OCI-LY3 (cell line): ENCODE results near the gene ZNF592.

ENCODE experiments used
- H2AFZ ChIP-seq: fragments of 200-600, 300-600 bp; shearing (Covaris generic); 2 replicates; pipeline ENCODE4 v1.6.0; 2014; ENCODE audit warnings: antibody characterized with exemption, low read depth, low read length
- H3K27ac ChIP-seq: fragments of 200-600, 300-600 bp; sonication (generic); 2 replicates; pipeline ENCODE4 v1.5.1; 2014; ENCODE audit warnings: mild to moderate bottlenecking, low read length, moderate library complexity, mixed read lengths
- H3K27me3 ChIP-seq: fragments of 200-600, 300-600 bp; sonication (generic); 2 replicates; pipeline ENCODE4 v1.6.1; 2014; ENCODE audit warnings: low read depth, low read length, mixed read lengths
- H3K36me3 ChIP-seq: fragments of 200-600, 300-600 bp; sonication (generic); replicated peaks from 2 replicates; pipeline ENCODE3; 2014; ENCODE audit warnings: low read depth, low read length, mixed read lengths
- H3K4me1 ChIP-seq: fragments of 300-600, 200-600 bp; sonication (generic); 2 replicates; pipeline ENCODE4 v1.6.1; 2014; ENCODE audit warnings: low read length, mixed read lengths
- H3K4me2 ChIP-seq: fragments of 200-600, 300-600 bp; sonication (generic); 2 replicates; pipeline ENCODE4 v1.6.1; 2014; ENCODE audit warnings: low read length, mixed read lengths
- H3K4me3 ChIP-seq: fragments of 300-600, 200-600 bp; sonication (generic); 2 replicates; pipeline ENCODE4 v1.5.1; 2014; ENCODE audit warnings: antibody characterized with exemption, mild to moderate bottlenecking, low read length, moderate library complexity
- H3K79me2 ChIP-seq: fragments of 300-600, 200-600 bp; shearing (Covaris generic); 2 replicates; pipeline ENCODE4 v1.6.1; 2014; ENCODE audit warnings: mild to moderate bottlenecking, low read length, mixed read lengths
- H3K9ac ChIP-seq: fragments of 300-600, 200-600 bp; shearing (Covaris generic); 2 replicates; pipeline ENCODE4 v1.6.0; 2014; ENCODE audit warnings: mild to moderate bottlenecking, low read length, moderate library complexity
- H3K9me3 ChIP-seq: fragments of 200-600, 300-600 bp; shearing (Covaris generic); 2 replicates; pipeline ENCODE4 v1.6.1; 2014; ENCODE audit warnings: low read length, mixed read lengths; ENCODE audit not compliant: insufficient read depth
- H4K20me1 ChIP-seq: fragments of 200-600, 300-600 bp; sonication (generic); 2 replicates; pipeline ENCODE4 v1.6.1; 2016; ENCODE audit warnings: low read length, mixed read lengths; ENCODE audit not compliant: insufficient read depth
- EZH2phosphoT487 ChIP-seq: fragments of 200-600 bp; shearing (Covaris generic); IDR thresholded peaks from 2 replicates; pipeline ENCODE4 v1.6.1; 2018; ENCODE audit warnings: antibody characterized with exemption, mixed run types, low read depth
- TF ChIP-seq, protein P1 (sequence below): fragments of 200-600, 300-600 bp; sonication (generic); IDR thresholded peaks from 2 replicates; pipeline ENCODE4 v1.5.1; 2014; ENCODE audit warnings: antibody characterized with exemption, low read length, low read depth

Gene ZNF592

DNA sequence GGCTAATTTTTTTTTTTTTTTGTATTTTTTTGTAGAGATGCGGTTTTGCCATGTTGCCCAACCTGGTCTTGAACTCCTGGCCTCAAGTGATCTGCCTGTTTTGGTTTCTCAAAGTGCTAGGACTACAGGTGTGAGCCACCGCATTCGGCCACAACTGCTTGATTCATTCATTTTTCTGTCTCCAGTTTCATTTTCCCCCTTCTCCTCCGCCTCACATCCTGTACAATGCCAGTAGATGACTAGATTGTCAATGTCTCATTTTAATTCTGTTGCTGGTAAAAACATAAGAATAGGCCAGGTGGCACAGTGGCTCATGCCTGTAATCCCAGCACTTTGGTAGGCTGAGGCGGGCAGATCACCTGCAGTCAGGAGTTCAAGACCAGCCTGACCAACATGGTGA is 12.0 kb upstream of the ZNF592 start:
- H4K20me1 ChIP-seq: no peaks in the 10 kb centered on the region
- H2AFZ ChIP-seq: no peak overlapping the region
- peaks cover 47% of the 10 kb centered on the region for H3K4me1 ChIP-seq
- H3K9me3 ChIP-seq: peaks cover 5% of the 10 kb centered on the region; the same call in 1 of the 2 replicates
- H3K27ac ChIP-seq: peak overlapping the region; percentile 93
- H3K27me3 ChIP-seq: no peaks in the 10 kb centered on the region
- H3K9ac ChIP-seq: peak overlapping the region; percentile 81
- H3K79me2 ChIP-seq: no peaks in the 10 kb centered on the region
- peak overlapping the region; percentile 90 for H3K4me2 ChIP-seq
- no peaks in the 10 kb centered on the region for H3K36me3 ChIP-seq
- TF ChIP-seq, protein P1, sequence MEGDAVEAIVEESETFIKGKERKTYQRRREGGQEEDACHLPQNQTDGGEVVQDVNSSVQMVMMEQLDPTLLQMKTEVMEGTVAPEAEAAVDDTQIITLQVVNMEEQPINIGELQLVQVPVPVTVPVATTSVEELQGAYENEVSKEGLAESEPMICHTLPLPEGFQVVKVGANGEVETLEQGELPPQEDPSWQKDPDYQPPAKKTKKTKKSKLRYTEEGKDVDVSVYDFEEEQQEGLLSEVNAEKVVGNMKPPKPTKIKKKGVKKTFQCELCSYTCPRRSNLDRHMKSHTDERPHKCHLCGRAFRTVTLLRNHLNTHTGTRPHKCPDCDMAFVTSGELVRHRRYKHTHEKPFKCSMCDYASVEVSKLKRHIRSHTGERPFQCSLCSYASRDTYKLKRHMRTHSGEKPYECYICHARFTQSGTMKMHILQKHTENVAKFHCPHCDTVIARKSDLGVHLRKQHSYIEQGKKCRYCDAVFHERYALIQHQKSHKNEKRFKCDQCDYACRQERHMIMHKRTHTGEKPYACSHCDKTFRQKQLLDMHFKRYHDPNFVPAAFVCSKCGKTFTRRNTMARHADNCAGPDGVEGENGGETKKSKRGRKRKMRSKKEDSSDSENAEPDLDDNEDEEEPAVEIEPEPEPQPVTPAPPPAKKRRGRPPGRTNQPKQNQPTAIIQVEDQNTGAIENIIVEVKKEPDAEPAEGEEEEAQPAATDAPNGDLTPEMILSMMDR: no peak
- no peak for TF ChIP-seq EZH2phosphoT487
- H3K4me3 ChIP-seq: peak overlapping the region; percentile 71; the same call in 1 of the 2 replicates

- no peaks in the 10 kb centered on the region for H4K20me1 ChIP-seq
- H3K27ac ChIP-seq: peak overlapping the region; percentile 41
- H3K4me2 ChIP-seq: no peak overlapping the region
- H3K4me1 ChIP-seq: peaks cover 41% of the 10 kb centered on the region
- H3K9me3 ChIP-seq: 0 out of 2 replicates have a peak, but pooled peaks cover under 1% of the 10 kb centered on the region
- H3K79me2 ChIP-seq: no peaks in the 10 kb centered on the region
- no peak overlapping the region for H3K9ac ChIP-seq
- H3K27me3 ChIP-seq: no peaks in the 10 kb centered on the region
- no peak overlapping the region for H2AFZ ChIP-seq
- TF ChIP-seq, protein P1: no peak
- TF ChIP-seq EZH2phosphoT487: no peak
- H3K36me3 ChIP-seq: no peaks in the 10 kb centered on the region
- H3K4me3 ChIP-seq: no peak overlapping the region
Measured at GRCh38 chr15:84737005-84737404, 11.4 kb upstream of the ZNF592 start.

DNA sequence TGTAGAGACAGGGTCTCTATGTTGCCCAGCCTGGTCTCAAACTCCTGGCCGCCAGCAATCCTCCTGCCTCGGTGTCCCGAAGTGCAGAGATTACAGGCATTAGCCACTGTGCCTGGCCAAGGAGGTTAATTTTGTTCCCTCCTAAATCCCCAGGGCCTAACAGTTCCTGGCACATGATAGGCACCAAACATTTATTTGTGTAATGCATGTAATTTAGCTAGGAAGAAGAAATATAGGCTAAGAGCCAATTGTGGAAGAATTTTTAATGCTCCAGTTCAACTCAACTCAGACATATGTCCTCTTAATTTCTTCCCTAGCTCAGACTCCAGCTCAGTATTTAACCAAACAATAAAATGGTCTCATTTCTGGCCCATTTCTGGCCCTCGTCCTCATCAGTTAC is 7.7 kb upstream of the ZNF592 start:
- Histone ChIP-seq H3K27me3 (no peaks in the 10 kb centered on the region), H3K27ac (no peak overlapping the region), H4K20me1 (no peaks in the 10 kb centered on the region), H2AFZ (no peak overlapping the region), H3K9me3 (no peaks in the 10 kb centered on the region), H3K4me3 (no peak overlapping the region), H3K9ac (no peak overlapping the region), H3K4me2 (no peak overlapping the region), H3K36me3 (no peaks in the 10 kb centered on the region), H3K4me1 (peaks cover 15% of the 10 kb centered on the region), H3K79me2 (no peaks in the 10 kb centered on the region)
- TF ChIP-seq EZH2phosphoT487: no peak
- TF ChIP-seq, protein P1: no peak

DNA sequence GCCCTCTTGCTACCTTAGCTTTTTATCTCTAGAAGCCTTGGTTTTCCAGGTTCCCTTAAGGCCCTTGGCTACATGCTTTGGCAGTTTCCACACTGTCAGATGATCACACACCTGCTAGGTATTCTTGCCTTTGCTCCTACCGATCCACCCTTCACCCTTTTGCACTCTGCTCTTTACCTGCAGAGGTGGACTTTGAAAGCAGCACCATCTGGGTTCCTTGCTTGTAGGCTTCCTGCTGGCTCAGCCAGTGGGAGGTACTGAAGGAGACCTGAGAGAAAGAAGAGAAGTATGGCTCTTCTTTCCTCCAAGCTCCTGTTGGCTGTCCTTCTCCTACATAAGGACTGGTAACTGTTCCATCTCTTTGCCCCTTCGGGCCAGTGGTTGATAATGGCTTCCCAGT is 7.3 kb upstream of the ZNF592 start:
- H3K36me3 ChIP-seq: no peaks in the 10 kb centered on the region
- no peak overlapping the region for H3K27ac ChIP-seq
- no peaks in the 10 kb centered on the region for H3K9me3 ChIP-seq
- H3K9ac ChIP-seq: no peak overlapping the region
- H3K4me1 ChIP-seq: peaks cover 10% of the 10 kb centered on the region
- H3K27me3 ChIP-seq: no peaks in the 10 kb centered on the region
- no peaks in the 10 kb centered on the region for H4K20me1 ChIP-seq
- H3K4me2 ChIP-seq: no peak overlapping the region
- no peak overlapping the region for H3K4me3 ChIP-seq
- no peak overlapping the region for H2AFZ ChIP-seq
- H3K79me2 ChIP-seq: no peaks in the 10 kb centered on the region
- no peak for TF ChIP-seq EZH2phosphoT487
- TF ChIP-seq, protein P1: no peak
